Measurements from ENCODE around the gene PRRX2.
"Not testable (repeated sequence)": the region's sequence is repeated elsewhere in the genome, so short reads cannot be mapped to it uniquely, and the experiment has no call there.

The PRRX2 gene

DNA sequence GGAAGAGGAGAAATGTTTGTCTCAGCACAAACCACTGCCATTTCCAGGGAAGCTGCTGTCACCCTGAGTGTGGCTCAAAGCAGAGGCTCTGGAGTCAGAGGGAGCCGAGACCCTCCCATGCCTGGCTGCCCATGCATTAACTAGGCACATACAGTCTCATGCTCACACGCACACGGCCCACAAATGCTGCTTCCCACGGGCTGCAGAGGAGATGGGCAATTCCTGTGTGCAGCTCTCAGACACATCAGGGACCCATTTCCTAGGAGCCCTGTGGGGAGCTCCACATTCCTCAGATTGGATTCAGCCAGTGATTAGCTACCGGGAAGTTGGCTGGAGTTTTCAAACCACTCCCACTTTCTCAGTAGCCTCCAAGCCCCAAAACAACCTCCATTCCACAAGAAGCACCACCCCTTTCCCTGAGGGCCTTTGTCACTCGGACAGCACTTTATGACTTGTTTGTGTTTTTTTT, 96.5 kb downstream of the PRRX2 start:
- DNase-seq: no peak

DNA sequence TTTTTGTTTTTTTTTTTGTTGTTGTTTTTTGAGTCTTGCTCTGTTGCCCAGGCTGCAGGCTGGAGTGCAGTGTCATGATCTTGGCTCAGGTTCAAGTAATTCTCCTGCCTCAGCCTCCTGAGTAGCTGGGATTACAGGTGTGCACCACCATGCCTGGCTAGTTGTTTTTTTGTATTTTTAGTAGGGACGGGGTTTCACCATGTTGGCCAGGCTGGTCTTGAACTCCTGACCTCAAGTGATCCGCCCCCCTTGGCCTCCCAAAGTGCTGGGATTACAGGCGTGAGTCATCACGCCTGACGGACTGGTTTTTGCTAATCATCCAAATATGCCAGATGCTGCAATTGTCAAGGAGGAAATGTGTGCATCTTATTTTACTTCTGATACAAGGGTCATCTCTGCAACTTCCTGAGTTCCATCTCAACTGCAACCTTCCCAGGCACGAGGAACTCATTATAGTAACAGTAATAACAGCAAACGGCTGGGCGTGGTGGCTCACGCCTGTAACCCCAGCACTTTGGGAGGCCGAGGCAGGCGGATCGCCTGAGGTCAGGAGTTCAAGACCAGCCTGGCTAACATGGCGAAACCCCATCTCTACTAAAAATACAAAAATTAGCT, 97.0 kb downstream of the PRRX2 start:
- DNase-seq: not testable (repeated sequence)

DNA sequence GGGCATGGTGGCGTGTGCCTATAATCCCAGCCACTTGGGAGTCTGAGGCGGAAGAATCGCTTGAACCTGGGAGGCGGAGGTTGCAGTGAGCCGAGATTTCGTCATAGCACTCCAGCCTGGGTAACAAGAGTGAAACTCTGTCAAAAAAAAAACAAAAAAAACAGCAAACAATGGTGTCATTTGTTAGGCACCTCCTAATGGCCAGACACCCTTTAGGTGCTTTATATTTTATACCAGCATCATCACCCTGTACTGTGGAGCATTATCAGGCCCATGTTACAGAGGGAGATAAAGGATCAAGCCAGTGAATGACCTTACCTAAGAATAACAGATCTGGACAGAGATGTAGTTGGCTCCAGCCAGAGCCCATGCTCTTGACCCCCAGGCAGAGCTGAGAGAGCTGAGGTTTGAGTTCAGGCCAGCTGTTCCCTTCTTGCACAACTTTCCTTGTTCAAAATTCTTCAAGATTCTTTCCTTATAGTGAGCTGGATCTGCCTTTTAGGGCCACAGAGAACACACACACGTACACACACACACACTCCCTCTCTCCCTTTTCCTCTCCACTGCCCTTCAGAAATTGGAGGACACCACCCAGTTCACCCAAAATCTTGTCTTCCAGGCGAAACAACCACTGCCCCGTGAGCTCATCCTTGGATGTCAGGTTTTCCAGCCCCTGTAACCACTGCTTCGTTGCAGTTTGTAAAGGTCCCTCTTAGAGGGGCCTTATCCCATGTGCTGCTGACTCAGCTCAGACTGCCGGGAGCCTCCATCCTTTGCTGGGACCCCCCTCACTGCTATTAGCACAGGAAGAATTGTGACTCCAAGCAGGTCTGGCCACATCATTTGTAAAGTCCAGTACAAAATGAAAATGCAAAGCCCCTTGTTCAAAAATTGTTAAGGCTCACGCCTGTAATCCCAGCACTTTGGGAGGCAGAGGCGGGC, 97.8 kb downstream of the PRRX2 start:
- no peak for DNase-seq

DNA sequence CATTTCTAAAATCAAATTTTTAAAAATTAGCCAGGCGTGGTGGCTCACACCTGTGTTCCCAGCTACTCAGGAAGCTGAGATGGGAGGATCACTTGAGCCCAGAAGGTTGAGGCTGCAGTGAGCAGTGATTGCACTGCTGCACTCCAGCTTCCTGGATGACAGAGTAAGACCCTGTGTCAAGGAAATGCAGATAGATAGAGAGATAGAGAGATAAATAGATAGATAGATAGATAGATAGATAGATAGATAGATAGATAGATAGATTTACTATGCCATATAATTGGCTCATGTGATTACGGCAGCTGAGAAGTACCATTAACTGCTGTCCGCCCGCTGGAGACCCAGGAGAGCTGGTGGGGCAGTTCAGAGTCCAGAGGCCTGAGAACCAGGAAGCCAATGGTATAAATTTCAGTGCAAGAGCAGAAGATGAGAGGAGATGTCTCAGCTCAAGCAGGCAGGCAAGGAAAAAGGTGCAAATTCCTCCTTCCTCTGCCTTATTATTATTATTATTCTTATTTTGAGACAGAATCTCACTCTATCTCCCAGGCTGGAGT, 100.4 kb downstream of the PRRX2 start:
- no peak for DNase-seq

DNA sequence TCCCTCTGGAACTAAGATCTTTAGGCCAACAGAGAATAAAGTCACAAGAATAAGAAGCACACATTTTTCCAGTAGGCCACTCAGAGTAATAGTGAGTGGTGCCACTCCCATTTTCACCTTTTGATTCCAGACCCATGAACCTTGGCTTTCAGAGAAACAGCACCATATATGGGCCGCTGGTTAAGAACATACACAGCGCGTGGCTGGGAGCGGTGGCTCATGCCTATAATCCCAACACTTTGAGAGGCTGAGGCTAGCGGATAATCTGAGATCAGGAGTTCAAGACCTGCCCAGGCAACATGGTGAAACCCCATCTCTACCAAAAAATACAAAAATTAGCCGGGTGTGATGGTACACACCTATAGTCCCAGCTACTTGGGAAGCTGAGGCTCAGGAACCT, 103.0 kb downstream of the PRRX2 start:
- DNase-seq: no peak

DNA sequence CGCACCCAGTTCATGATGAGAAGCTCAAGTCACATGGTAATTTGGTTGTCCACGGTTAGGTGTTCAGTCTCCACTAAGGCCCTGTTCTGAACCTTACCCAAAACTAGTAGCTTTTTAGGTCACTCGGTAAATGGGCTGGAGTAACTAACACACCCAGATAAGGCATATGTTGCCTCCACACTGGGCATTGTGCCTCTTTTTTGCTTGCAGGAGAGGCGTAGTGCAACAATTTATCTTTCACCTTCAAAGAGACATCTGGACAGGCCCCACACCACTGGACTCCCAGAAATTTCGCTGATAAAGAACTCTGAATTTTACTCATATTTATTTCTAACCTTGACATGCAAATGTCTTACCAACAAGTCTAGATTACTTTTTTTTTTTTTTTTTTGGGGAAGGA, 104.2 kb downstream of the PRRX2 start:
- DNase-seq: no peak

DNA sequence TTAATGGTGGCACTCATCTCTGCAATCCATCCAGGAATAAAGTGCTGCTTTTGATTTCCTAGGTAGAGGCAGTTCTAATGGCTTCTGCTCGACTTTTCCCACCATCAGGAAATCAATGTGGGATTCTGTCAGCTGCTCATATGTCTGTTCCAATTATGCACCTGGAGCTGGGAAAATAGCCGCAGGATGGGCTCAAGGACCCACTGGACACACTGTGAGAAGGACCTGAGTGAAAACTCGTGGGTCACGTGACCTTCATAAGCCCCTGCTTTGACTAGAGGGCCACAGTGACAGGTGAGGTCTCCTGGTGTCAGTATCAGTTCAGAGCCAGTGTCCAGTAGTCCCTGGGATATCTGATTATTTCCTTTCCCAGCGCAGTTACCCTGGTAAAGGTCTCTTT, 105.3 kb downstream of the PRRX2 start:
- no peak for DNase-seq
